GM06990 (cell line): ENCODE measurements around the gene CACNA1E.
"Not testable (repeated sequence)": the region's sequence is repeated elsewhere in the genome, so short reads cannot be mapped to it uniquely, and the experiment has no call there.

Experiments used
- DNase-seq: peaks from one replicate; pipeline ENCODE4 v3.0.0-alpha.2; 2011; ENCODE audit not compliant: insufficient read length; ENCODE audit errors: extremely low read depth
- H3K27me3 ChIP-seq: replicated peaks from 2 replicates; pipeline ENCODE4 v1.6.0; 2011; ENCODE audit warnings: low read length; ENCODE audit not compliant: control insufficient read depth, insufficient read depth
- H3K36me3 ChIP-seq: 2 replicates; pipeline ENCODE4 v1.5.1; 2011; ENCODE audit warnings: low read length; ENCODE audit not compliant: control insufficient read depth, insufficient read depth
- H3K4me3 ChIP-seq: replicated peaks from 2 replicates; pipeline ENCODE4 v1.5.1; 2011; ENCODE audit warnings: low read depth, mild to moderate bottlenecking, control low read depth, low read length
- TF ChIP-seq, protein P1 (sequence below): IDR thresholded peaks from 2 replicates; pipeline ENCODE4 v1.5.1; 2011; ENCODE audit warnings: low read length, control low read depth, mild to moderate bottlenecking, inconsistent platforms; ENCODE audit not compliant: insufficient read depth, poor library complexity, severe bottlenecking

The CACNA1E gene

DNA sequence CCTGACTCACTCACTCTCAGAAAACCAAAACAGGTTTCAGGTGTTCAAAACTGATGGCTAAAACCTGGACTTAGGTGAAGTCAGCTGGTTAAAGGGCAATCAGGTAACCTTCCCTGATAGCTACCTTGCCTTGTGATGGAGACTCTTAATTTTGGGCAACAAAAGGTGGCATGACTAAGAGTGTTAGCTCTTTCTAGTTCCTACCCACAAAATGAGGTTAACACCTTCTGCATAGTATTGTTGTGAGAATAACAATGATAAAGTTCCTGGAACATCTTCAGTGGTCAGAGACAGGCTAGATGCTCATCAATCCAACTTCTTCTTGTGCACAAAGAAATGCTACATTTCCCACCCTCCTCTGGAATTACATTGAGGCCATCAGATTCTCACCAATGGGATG is 363.4 kb downstream of the CACNA1E start:
- no peaks in the 10 kb centered on the region for H3K36me3 ChIP-seq
- TF ChIP-seq, protein P1, sequence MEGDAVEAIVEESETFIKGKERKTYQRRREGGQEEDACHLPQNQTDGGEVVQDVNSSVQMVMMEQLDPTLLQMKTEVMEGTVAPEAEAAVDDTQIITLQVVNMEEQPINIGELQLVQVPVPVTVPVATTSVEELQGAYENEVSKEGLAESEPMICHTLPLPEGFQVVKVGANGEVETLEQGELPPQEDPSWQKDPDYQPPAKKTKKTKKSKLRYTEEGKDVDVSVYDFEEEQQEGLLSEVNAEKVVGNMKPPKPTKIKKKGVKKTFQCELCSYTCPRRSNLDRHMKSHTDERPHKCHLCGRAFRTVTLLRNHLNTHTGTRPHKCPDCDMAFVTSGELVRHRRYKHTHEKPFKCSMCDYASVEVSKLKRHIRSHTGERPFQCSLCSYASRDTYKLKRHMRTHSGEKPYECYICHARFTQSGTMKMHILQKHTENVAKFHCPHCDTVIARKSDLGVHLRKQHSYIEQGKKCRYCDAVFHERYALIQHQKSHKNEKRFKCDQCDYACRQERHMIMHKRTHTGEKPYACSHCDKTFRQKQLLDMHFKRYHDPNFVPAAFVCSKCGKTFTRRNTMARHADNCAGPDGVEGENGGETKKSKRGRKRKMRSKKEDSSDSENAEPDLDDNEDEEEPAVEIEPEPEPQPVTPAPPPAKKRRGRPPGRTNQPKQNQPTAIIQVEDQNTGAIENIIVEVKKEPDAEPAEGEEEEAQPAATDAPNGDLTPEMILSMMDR: no peak

DNA sequence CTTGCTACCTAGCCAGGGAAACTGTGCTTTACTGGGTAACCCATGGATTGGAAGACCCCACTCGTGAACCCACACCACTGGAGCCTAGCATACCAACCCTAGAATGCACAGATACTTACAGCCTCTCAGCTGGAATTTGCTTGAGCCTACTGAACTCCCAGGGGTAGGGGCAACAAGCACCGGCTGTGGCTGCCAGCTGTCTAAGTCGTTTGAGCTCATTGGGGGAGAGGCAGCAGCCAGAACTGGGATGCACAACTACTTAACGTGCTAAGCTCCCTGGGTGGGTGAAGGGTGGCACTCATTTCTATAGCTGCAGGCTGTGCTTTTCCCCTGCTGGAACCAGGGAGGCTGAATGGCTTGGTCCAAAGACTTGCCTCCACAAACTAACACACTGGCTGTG is 365.8 kb downstream of the CACNA1E start:
- no peaks in the 10 kb centered on the region for H3K27me3 ChIP-seq
- TF ChIP-seq, protein P1: no peak
- no peak overlapping the region for H3K4me3 ChIP-seq
- no peak for DNase-seq
- no peaks in the 10 kb centered on the region for H3K36me3 ChIP-seq

More for the DNA sequence above, 363.4 kb downstream of the CACNA1E start:
- no peak overlapping the region for H3K4me3 ChIP-seq
- DNase-seq: no peak
- no peaks in the 10 kb centered on the region for H3K27me3 ChIP-seq

DNA sequence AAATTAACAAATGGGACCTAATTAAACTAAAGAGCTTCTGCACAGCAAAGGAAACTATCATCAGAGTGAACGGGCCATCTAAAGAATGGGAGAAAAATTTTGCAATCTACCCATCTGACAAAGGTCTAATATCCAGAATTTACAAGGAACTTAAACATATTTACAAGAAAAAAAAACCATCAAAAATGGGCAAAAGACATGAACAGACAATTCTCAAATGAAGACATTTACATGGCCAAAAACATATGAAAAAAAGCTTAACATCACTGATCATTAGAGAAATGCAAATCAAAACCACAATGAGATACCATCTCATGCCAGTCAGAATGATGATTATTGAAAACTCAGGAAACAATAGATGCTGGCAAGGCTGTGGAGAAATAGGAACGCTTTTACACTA is 370.9 kb downstream of the CACNA1E start:
- not testable (repeated sequence) for H3K4me3 ChIP-seq, H3K27me3 ChIP-seq, DNase-seq, H3K36me3 ChIP-seq

DNA sequence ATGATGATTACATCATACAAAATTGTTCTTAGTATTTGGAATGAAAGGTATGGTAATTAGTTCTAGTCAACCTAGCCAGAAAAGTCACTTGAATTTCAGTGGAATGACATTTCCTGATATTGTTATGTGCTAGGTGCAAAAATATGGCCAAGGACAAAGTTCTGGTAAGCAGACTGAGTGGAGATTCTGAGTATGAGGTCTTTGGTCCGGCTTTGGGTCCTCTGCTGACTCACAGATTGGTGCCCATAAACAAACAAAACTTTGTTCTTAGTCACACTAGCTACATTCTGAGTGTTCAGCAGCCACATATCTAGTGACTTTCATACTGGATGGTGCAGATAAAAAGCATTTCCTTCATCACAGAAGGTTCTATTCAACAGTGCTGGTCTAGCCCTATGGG is 372.1 kb downstream of the CACNA1E start:
- TF ChIP-seq, protein P1: no peak
- H3K4me3 ChIP-seq: no peak overlapping the region
- no peaks in the 10 kb centered on the region for H3K27me3 ChIP-seq
- H3K36me3 ChIP-seq: no peaks in the 10 kb centered on the region
- no peak for DNase-seq
